HCT116 (cell line): Measurements from ENCODE around the gene ARFGAP1. TPM values are rescaled to one million over a fixed set of nuclear protein-coding genes. Genes with fewer than 3 reads are reported as not detected.

Experiments
- ATAC-seq: fragments of 200-7000 bp; cut with Tn5 transposase; 2 replicates; pipeline ENCODE4 v1.9.1; 2020; ENCODE audit warnings: mild to moderate bottlenecking, moderate library complexity
- BruUV-seq: library from RNA; stranded (reverse); fragments of 400-500 nt; replicated peaks from 2 replicates; lab custom pipeline; 2021; lab: Mats Ljungman, UMichigan
- CTCF ChIA-PET: fragments of 300-600 bp; sonication (Branson Sonifier 250); formaldehyde crosslinking; loops from one replicate; lab custom pipeline; 2021; ENCODE audit warnings: antibody characterized with exemption; lab: Charles Lee
- POLR2A ChIA-PET: fragments of 300-600, 350-600 bp; sonication (Branson Sonifier 250); formaldehyde crosslinking; loops from one replicate; lab custom pipeline; 2021; ENCODE audit warnings: antibody characterized with exemption; lab: Charles Lee
- RAD21 ChIA-PET, 2 experiments: fragments of 300-600 bp; sonication (Branson Sonifier 250); formaldehyde crosslinking; loops; one replicate each; lab custom pipeline; 2023; ENCODE audit warnings: low total read pairs in 2 of 2; ENCODE audit not compliant: uncharacterized antibody in 2 of 2, unreplicated experiment in 2 of 2, low non-redundant PET in 1 of 2; lab: Charles Lee
- DNase-seq: peaks from one replicate; pipeline ENCODE4 v3.0.0-alpha.2; 2010; ENCODE audit warnings: low read depth, low spot score
- H2AFZ ChIP-seq: fragments of 200-600 bp; shearing (Covaris generic), sonication (generic); 2 replicates; pipeline ENCODE4 v1.6.1; 2017; ENCODE audit warnings: low read depth, mixed run types, mixed read lengths, antibody characterized with exemption, low read length; ENCODE audit not compliant: poor library complexity, severe bottlenecking
- H3K27ac ChIP-seq: 2 replicates; pipeline ENCODE4 v1.5.1; 2012; ENCODE audit warnings: low read depth, low read length
- H3K27me3 ChIP-seq: fragments of 200-600 bp; sonication (generic); 2 replicates; pipeline ENCODE4 v1.6.1; 2016; ENCODE audit warnings: mixed run types, low read length, mixed read lengths; ENCODE audit not compliant: insufficient read depth
- H3K36me3 ChIP-seq, 2 experiments: fragments of 200-500 bp in 1 of 2; fragments of 200-600 bp in 1 of 2; sonication (Bioruptor generic) in 1 of 2; sonication (generic) in 1 of 2; 2 replicates each; pipeline versions ENCODE4 v1.5.1 to v1.6.1; 2014 to 2016; ENCODE audit warnings: low read length in 2 of 2, inconsistent platforms in 1 of 2, mixed read lengths in 1 of 2, mixed run types in 1 of 2; ENCODE audit not compliant: insufficient read depth in 2 of 2, control insufficient read depth in 1 of 2
- H3K4me1 ChIP-seq, 2 experiments: fragments of 200-600 bp in 1 of 2; sonication (generic) in 1 of 2; 2 replicates each; pipeline versions ENCODE4 v1.5.1 to v1.6.1; 2012 to 2017; ENCODE audit warnings: low read length in 2 of 2, inconsistent platforms in 1 of 2, mild to moderate bottlenecking in 1 of 2, mixed read lengths in 1 of 2, mixed run types in 1 of 2, moderate library complexity in 1 of 2; ENCODE audit not compliant: insufficient read depth in 2 of 2, control insufficient read depth in 1 of 2
- H3K4me2 ChIP-seq: fragments of 200-600 bp; sonication (generic); 2 replicates; pipeline ENCODE4 v1.6.1; 2017; ENCODE audit warnings: mixed run types, low read length, mixed read lengths
- H3K4me3 ChIP-seq, 2 experiments: fragments of 200-600 bp in 1 of 2; sonication (generic) in 1 of 2; replicated peaks in 1 of 2; 2 replicates each; pipeline ENCODE4 v1.5.1; 2011 to 2016; ENCODE audit warnings: low read length in 2 of 2, control low read depth in 1 of 2, low read depth in 1 of 2, mild to moderate bottlenecking in 1 of 2, mixed read lengths in 1 of 2, mixed run types in 1 of 2
- H3K79me2 ChIP-seq: fragments of 200-600 bp; sonication (generic); 2 replicates; pipeline ENCODE4 v1.6.1; 2017; ENCODE audit warnings: mild to moderate bottlenecking, mixed run types, low read length, moderate library complexity, mixed read lengths; ENCODE audit not compliant: insufficient read depth
- H3K9ac ChIP-seq: fragments of 200-600 bp; sonication (generic); 2 replicates; pipeline ENCODE4 v1.6.1; 2016; ENCODE audit warnings: low read length, mixed read lengths
- H3K9me2 ChIP-seq: fragments of 200-600 bp; sonication (generic), shearing (Covaris generic); 2 replicates; pipeline ENCODE4 v1.6.1; 2017; ENCODE audit warnings: mixed run types, mild to moderate bottlenecking, moderate library complexity; ENCODE audit not compliant: insufficient read depth
- H3K9me3 ChIP-seq, 2 experiments: fragments of 200-500 bp in 1 of 2; fragments of 200-600 bp in 1 of 2; sonication (Bioruptor generic) in 1 of 2; sonication (generic) in 1 of 2; 2 replicates each; pipeline ENCODE4 v1.6.1; 2014 to 2017; ENCODE audit warnings: low read length in 2 of 2, mixed read lengths in 2 of 2, inconsistent platforms in 1 of 2, low read depth in 1 of 2, mild to moderate bottlenecking in 1 of 2, mixed run types in 1 of 2, moderate library complexity in 1 of 2; ENCODE audit not compliant: control insufficient read depth in 1 of 2, insufficient read depth in 1 of 2
- H4K20me1 ChIP-seq: fragments of 200-600 bp; sonication (generic), shearing (Covaris generic); 2 replicates; pipeline ENCODE4 v1.6.1; 2017; ENCODE audit warnings: mixed run types, mild to moderate bottlenecking, moderate library complexity; ENCODE audit not compliant: insufficient read depth
- CBX3 ChIP-seq: IDR thresholded peaks from 2 replicates; pipeline ENCODE4 v1.6.1; 2012; ENCODE audit warnings: low read depth
- ELF1 ChIP-seq: IDR thresholded peaks from 2 replicates; pipeline ENCODE4 v1.6.1; 2012; ENCODE audit warnings: low read depth, borderline replicate concordance
- EZH2 ChIP-seq: fragments of 200-600 bp; sonication (generic); IDR thresholded peaks from 2 replicates; pipeline ENCODE4 v1.6.1; 2017; ENCODE audit warnings: antibody characterized with exemption, mixed run types
- FOSL1 ChIP-seq: IDR thresholded peaks from 2 replicates; pipeline ENCODE4 v1.6.1; 2012; ENCODE audit warnings: low read depth
- JUND ChIP-seq: IDR thresholded peaks from 2 replicates; pipeline ENCODE4 v1.6.1; 2012
- POLR2A ChIP-seq: IDR thresholded peaks from 2 replicates; pipeline ENCODE4 v1.7.0; 2011; ENCODE audit warnings: borderline replicate concordance; ENCODE audit not compliant: insufficient read depth, insufficient read length; ENCODE audit errors: extremely low read depth
- POLR2AphosphoS5 ChIP-seq: IDR thresholded peaks from 2 replicates; pipeline ENCODE4 v1.6.1; 2011; ENCODE audit warnings: mild to moderate bottlenecking, low read depth, low read length, moderate library complexity
- SP1 ChIP-seq: IDR thresholded peaks from 2 replicates; pipeline ENCODE4 v1.6.1; 2012; ENCODE audit warnings: low read depth
- TCF7L2 ChIP-seq: IDR thresholded peaks from 2 replicates; pipeline ENCODE4 v1.7.0; 2011; ENCODE audit warnings: borderline replicate concordance, inconsistent platforms; ENCODE audit not compliant: insufficient read depth, insufficient read length; ENCODE audit errors: extremely low read depth
- YY1 ChIP-seq: IDR thresholded peaks from 2 replicates; pipeline ENCODE4 v1.6.1; 2011; ENCODE audit warnings: low read length, low read depth, moderate library complexity, mild to moderate bottlenecking; ENCODE audit not compliant: insufficient replicate concordance; ENCODE audit errors: extremely low read depth
- intact Hi-C: fragments of 100-400 bp; cut with micrococcal nuclease; formaldehyde crosslinking; loops from 2 replicates; pipeline ENCODE4 v1.10.0; 2022
- total RNA-seq: library from RNA; stranded (reverse); gene quantifications from one replicate; pipeline ENCODE4 v1.2.1, GENCODE V29; 2021; ENCODE audit not compliant: unreplicated experiment
- TF ChIP-seq, protein P1 (sequence below): IDR thresholded peaks from 2 replicates; pipeline ENCODE4 v1.6.1; 2012; ENCODE audit warnings: low read depth
- TF ChIP-seq, protein P2 (sequence below): IDR thresholded peaks from 2 replicates; pipeline ENCODE4 v1.6.1; 2012
- TF ChIP-seq, protein P3 (sequence below): IDR thresholded peaks from 2 replicates; pipeline ENCODE4 v1.6.1; 2012

Gene ARFGAP1
- total RNA-seq, 1 experiment from 2014 or later: 94.4 TPM

DNA sequence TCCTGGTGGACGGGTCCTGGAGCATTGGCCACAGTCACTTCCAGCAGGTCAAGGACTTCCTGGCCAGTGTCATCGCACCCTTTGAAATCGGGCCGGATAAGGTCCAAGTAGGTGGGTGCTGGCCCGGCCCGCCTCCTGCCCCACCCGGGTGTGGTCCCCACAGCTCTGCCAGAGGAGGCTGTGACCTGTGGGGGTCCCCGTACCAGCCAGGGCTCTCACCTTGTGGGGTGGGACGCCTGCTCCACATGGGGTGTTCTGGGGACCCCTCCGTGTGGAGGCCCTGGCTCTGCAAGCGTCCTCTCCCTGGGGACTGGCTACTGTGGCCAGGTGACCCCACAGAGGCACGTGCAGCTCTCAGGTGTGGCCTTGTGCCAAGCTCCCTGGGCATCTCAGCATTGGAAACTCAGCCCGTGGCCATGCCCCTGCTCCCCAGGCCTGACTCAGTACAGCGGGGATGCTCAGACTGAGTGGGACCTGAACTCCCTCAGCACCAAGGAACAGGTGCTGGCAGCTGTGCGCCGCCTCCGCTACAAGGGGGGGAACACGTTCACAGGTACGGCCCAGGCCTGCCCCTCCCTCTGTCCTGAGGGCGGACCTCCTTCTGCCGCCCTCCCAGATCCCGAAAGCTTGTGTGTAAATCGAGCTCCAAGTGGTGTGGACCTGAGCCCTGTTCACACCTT is 35.1 kb downstream of the ARFGAP1 start:
- no peaks in the 10 kb centered on the region for H3K4me1 ChIP-seq
- no TSS peak for BruUV-seq
- H3K4me3 ChIP-seq: no peak overlapping the region
- POLR2A ChIA-PET: no interaction called here
- H3K9ac ChIP-seq: no peak overlapping the region
- CTCF ChIA-PET: interaction anchor here (0.8 kb wide), 1 partner anchor 74 kb away, joined by 3 read pairs; no protein-coding TSS in a partner anchor
- 0 out of 2 replicates have a peak, but pooled peaks cover 7% of the 10 kb centered on the region for H3K27me3 ChIP-seq
- no peaks in the 10 kb centered on the region for H3K36me3 ChIP-seq
- no peaks in the 10 kb centered on the region for H3K9me3 ChIP-seq
- no peak overlapping the region for H3K4me2 ChIP-seq
- H4K20me1 ChIP-seq: no peaks in the 10 kb centered on the region
- H2AFZ ChIP-seq: no peak overlapping the region
- RAD21 ChIA-PET: no interaction called here
- H3K79me2 ChIP-seq: no peaks in the 10 kb centered on the region
- no peaks in the 10 kb centered on the region for H3K9me2 ChIP-seq
- ATAC-seq (no peak), DNase-seq (no peak)
- intact Hi-C loops: no loop called here
- H3K27ac ChIP-seq: no peak overlapping the region
- TF ChIP-seq, protein P1, sequence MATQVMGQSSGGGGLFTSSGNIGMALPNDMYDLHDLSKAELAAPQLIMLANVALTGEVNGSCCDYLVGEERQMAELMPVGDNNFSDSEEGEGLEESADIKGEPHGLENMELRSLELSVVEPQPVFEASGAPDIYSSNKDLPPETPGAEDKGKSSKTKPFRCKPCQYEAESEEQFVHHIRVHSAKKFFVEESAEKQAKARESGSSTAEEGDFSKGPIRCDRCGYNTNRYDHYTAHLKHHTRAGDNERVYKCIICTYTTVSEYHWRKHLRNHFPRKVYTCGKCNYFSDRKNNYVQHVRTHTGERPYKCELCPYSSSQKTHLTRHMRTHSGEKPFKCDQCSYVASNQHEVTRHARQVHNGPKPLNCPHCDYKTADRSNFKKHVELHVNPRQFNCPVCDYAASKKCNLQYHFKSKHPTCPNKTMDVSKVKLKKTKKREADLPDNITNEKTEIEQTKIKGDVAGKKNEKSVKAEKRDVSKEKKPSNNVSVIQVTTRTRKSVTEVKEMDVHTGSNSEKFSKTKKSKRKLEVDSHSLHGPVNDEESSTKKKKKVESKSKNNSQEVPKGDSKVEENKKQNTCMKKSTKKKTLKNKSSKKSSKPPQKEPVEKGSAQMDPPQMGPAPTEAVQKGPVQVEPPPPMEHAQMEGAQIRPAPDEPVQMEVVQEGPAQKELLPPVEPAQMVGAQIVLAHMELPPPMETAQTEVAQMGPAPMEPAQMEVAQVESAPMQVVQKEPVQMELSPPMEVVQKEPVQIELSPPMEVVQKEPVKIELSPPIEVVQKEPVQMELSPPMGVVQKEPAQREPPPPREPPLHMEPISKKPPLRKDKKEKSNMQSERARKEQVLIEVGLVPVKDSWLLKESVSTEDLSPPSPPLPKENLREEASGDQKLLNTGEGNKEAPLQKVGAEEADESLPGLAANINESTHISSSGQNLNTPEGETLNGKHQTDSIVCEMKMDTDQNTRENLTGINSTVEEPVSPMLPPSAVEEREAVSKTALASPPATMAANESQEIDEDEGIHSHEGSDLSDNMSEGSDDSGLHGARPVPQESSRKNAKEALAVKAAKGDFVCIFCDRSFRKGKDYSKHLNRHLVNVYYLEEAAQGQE: no peak
- no peak for TF ChIP-seq EZH2
- no peak for TF ChIP-seq POLR2AphosphoS5
- TF ChIP-seq POLR2A: no peak
- TF ChIP-seq, protein P2, sequence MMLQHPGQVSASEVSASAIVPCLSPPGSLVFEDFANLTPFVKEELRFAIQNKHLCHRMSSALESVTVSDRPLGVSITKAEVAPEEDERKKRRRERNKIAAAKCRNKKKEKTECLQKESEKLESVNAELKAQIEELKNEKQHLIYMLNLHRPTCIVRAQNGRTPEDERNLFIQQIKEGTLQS: no peak
- TF ChIP-seq YY1: no peak
- TF ChIP-seq SP1: no peak
- TF ChIP-seq FOSL1: no peak
- no peak for TF ChIP-seq JUND
- no peak for TF ChIP-seq TCF7L2
- no peak for TF ChIP-seq ELF1
- TF ChIP-seq, protein P3, sequence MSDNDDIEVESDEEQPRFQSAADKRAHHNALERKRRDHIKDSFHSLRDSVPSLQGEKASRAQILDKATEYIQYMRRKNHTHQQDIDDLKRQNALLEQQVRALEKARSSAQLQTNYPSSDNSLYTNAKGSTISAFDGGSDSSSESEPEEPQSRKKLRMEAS: no peak
- no peak for TF ChIP-seq CBX3
